Measurements from ENCODE around the gene CNOT6. TPM values are rescaled to one million over a fixed set of nuclear protein-coding genes. Genes with fewer than 3 reads are reported as not detected.

Gene CNOT6
- total RNA-seq, 1 experiment from 2014 or later: 20.1 TPM

DNA sequence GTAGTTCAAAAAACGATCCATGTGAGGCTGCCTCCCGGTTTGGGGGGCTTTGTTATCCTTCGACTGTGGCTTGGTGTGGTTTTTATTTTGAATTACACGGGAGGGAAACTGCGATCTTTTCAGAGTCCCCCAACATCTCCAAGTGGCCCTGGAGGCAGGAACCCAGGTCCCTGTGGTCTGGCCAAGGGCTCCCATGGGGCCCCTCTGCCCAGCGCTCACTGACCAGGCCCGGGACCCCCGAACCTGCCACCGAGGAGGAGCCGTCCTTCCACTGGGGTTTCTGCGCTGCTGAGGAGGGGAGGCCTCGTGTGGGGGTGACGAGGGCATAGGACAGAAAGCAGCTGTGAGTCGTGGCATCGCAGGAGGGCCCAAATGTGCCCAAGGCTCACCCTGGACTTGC is 115.2 kb downstream of the CNOT6 start:
- no peak overlapping the region for H2AFZ ChIP-seq (ENCODE audit: low read length)
- no peak overlapping the region for H3K27ac ChIP-seq (ENCODE audit: low read length)
- H4K20me1 ChIP-seq (ENCODE audit: insufficient read depth, low read depth, low read length): no peaks in the 10 kb centered on the region
- no peak overlapping the region for H3K4me2 ChIP-seq (ENCODE audit: low read depth, low read length, poor library complexity, severe bottlenecking)
- H3K36me3 ChIP-seq (ENCODE audit: insufficient read depth, low read length): no peaks in the 10 kb centered on the region
- H3K9me3 ChIP-seq (ENCODE audit: low read length): no peaks in the 10 kb centered on the region
- H3K9me2 ChIP-seq (replicated peaks; ENCODE audit: insufficient read depth, low read length): no peaks in the 10 kb centered on the region
- H3K9ac ChIP-seq (ENCODE audit: low read length): no peak overlapping the region
- DNase-seq: no peak
- H3K27me3 ChIP-seq (ENCODE audit: low read length): no peaks in the 10 kb centered on the region
- no peaks in the 10 kb centered on the region for H3K79me2 ChIP-seq (ENCODE audit: low read length)
- H3K4me1 ChIP-seq (ENCODE audit: low read length): no peaks in the 10 kb centered on the region
- H3K4me3 ChIP-seq (ENCODE audit: low read length): no peak overlapping the region

DNA sequence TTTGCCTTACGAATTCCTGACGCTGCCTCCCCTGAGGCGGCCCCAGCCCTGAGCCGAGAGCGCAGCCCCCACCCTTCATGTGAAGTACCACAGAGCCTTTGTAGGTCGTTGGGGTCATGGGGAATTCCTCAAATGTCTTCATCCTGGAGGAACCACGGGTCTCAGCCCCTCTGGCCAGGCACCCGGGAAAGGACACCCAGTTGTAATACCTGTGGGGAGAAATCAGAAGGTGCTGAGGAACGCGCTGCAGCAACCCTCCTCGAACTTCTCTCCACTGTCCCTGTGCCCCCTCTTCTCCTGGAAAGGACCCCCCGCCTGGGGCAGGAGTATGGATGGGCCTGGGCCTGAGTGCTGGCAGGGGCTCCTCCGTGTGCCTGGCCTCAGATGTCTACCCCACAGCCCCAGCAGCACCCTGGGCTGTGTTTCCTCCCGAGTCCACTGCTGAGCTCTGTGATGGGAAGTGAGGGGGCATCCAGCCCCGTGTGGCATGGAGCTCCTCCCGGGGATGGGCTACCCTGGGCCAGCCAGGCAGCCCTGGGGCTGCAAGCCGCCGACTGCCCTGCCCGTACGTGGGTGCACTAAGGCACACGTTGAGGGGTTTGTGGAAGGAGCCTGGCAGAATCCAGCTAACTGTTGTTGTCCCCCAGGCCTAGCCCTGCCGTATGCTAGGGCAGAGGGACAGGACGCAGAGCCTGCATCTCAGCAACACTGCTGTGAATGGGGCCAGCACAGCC is 115.8 kb downstream of the CNOT6 start:
- H2AFZ ChIP-seq (ENCODE audit: low read length): no peak overlapping the region

DNA sequence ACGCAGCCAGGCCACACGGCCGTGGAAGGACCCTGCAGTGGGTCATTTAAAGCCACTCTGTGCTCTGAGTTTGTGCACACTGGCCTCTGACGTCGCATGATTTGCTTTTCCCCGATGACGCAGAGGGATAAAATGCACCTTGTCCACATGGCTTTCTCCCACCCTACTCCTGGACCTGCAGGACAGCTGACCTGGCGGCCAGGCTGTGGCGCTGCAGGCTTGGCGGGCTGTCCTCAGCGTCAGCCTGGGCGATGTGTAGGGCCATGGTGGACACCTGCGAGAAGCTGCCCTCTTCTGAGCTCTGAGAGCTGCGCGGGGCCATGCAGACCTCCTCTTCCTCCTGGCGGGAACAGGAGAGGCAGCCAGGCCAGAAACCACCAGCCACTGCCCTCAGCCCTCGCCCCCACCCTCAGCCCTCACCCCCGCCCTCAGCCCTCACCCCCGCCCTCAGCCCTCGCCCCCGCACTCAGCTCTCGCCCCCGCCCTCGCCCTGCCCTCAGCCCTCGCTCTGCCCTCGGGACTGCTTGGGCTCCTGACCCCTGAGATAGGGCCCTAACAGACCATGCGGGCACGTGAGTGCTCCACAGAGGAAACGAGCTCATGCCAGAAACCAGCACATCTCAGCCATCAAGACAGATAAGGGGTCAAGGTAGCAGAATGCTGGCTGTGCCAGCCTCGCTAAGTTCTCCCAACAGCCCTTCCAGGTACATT is 117.1 kb downstream of the CNOT6 start:
- Histone ChIP-seq H3K79me2 (ENCODE audit: low read length) (no peaks in the 10 kb centered on the region), H3K9ac (ENCODE audit: low read length) (no peak overlapping the region), H3K9me2 (replicated peaks; ENCODE audit: insufficient read depth, low read length) (no peaks in the 10 kb centered on the region), H2AFZ (ENCODE audit: low read length) (no peak overlapping the region), H4K20me1 (ENCODE audit: insufficient read depth, low read depth, low read length) (no peaks in the 10 kb centered on the region), H3K4me2 (ENCODE audit: low read depth, low read length, poor library complexity, severe bottlenecking) (no peak overlapping the region), H3K27me3 (ENCODE audit: low read length) (no peaks in the 10 kb centered on the region), H3K4me3 (ENCODE audit: low read length) (no peak overlapping the region), H3K4me1 (ENCODE audit: low read length) (no peaks in the 10 kb centered on the region), H3K27ac (ENCODE audit: low read length) (no peak overlapping the region), H3K36me3 (ENCODE audit: insufficient read depth, low read length) (no peaks in the 10 kb centered on the region), H3K9me3 (ENCODE audit: low read length) (no peaks in the 10 kb centered on the region)
- DNase-seq: no peak

More for the DNA sequence above, 115.8 kb downstream of the CNOT6 start:
- Histone ChIP-seq H3K4me1 (ENCODE audit: low read length) (no peaks in the 10 kb centered on the region), H3K27ac (ENCODE audit: low read length) (no peak overlapping the region), H3K9ac (ENCODE audit: low read length) (no peak overlapping the region), H3K27me3 (ENCODE audit: low read length) (no peaks in the 10 kb centered on the region), H3K36me3 (ENCODE audit: insufficient read depth, low read length) (no peaks in the 10 kb centered on the region), H3K9me2 (replicated peaks; ENCODE audit: insufficient read depth, low read length) (no peaks in the 10 kb centered on the region), H3K4me2 (ENCODE audit: low read depth, low read length, poor library complexity, severe bottlenecking) (no peak overlapping the region), H4K20me1 (ENCODE audit: insufficient read depth, low read depth, low read length) (no peaks in the 10 kb centered on the region), H3K9me3 (ENCODE audit: low read length) (no peaks in the 10 kb centered on the region), H3K79me2 (ENCODE audit: low read length) (no peaks in the 10 kb centered on the region), H3K4me3 (ENCODE audit: low read length) (no peak overlapping the region)
- DNase-seq: no peak

DNA sequence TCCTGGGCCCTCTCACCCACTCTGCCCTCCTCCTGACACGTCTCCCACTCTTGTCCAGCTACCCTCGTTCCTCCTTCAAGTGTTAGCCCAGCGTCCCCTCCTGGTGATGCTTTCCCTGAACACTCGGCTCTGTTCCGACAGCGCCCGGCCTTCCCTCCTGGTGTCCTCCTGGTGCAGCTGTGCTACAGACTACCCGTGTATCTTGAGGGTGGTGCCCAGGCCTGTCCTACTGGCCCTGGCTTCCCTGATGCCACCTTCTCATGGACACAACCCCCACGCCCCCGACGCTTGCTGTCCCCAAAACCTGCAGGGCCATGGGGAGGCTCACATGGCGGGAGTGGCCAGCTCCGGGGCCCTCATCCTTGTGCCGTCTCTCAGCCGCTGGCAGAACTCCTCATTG is 118.5 kb downstream of the CNOT6 start:
- Histone ChIP-seq H3K36me3 (ENCODE audit: insufficient read depth, low read length) (no peaks in the 10 kb centered on the region), H4K20me1 (ENCODE audit: insufficient read depth, low read depth, low read length) (no peaks in the 10 kb centered on the region), H3K4me2 (ENCODE audit: low read depth, low read length, poor library complexity, severe bottlenecking) (no peak overlapping the region), H3K27ac (ENCODE audit: low read length) (no peak overlapping the region), H3K4me1 (ENCODE audit: low read length) (no peaks in the 10 kb centered on the region), H3K9me2 (replicated peaks; ENCODE audit: insufficient read depth, low read length) (no peaks in the 10 kb centered on the region), H3K27me3 (ENCODE audit: low read length) (no peaks in the 10 kb centered on the region), H3K79me2 (ENCODE audit: low read length) (no peaks in the 10 kb centered on the region), H3K9me3 (ENCODE audit: low read length) (no peaks in the 10 kb centered on the region), H3K4me3 (ENCODE audit: low read length) (no peak overlapping the region), H3K9ac (ENCODE audit: low read length) (no peak overlapping the region), H2AFZ (ENCODE audit: low read length) (no peak overlapping the region)
- no peak for DNase-seq

DNA sequence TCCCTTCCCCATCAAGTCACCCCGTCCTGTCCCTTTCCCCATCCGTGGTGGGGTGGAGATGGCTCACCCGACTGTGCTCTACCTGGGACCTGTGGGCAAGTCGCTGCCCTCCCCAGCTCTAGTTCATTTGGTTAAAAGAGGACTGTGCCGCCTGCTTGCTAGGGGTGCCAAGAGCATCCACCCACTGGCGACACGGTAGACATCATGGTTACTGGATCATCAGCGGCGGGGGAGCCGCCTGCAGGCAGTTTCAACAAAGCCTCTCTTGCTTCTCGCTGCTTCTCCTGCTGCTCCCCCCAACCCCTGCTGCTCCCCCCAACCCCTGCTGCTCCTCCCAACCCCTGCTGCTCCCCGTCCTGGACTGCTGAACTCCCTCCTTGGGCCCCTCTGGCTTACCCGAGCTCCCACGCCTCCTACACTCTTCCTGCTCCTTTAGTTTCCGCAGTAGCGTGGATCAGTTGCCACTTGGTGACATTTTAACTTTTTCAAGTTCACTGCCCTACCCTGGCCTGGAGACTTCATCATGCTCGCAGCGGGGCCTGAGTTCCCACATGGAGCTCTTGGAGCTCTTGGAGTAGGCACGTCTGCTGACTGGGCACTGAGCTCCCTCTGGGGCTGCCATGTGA is 119.1 kb downstream of the CNOT6 start:
- no peaks in the 10 kb centered on the region for H4K20me1 ChIP-seq (ENCODE audit: insufficient read depth, low read depth, low read length)
- no peaks in the 10 kb centered on the region for H3K4me1 ChIP-seq (ENCODE audit: low read length)
- H3K4me2 ChIP-seq (ENCODE audit: low read depth, low read length, poor library complexity, severe bottlenecking): no peak overlapping the region
- no peak overlapping the region for H3K4me3 ChIP-seq (ENCODE audit: low read length)
- no peaks in the 10 kb centered on the region for H3K79me2 ChIP-seq (ENCODE audit: low read length)
- no peak overlapping the region for H3K9ac ChIP-seq (ENCODE audit: low read length)
- H3K9me2 ChIP-seq (replicated peaks; ENCODE audit: insufficient read depth, low read length): no peaks in the 10 kb centered on the region
- H3K36me3 ChIP-seq (ENCODE audit: insufficient read depth, low read length): no peaks in the 10 kb centered on the region
- H3K9me3 ChIP-seq (ENCODE audit: low read length): no peaks in the 10 kb centered on the region
- H2AFZ ChIP-seq (ENCODE audit: low read length): no peak overlapping the region
- H3K27me3 ChIP-seq (ENCODE audit: low read length): no peaks in the 10 kb centered on the region
- DNase-seq: no peak
- H3K27ac ChIP-seq (ENCODE audit: low read length): no peak overlapping the region

DNA sequence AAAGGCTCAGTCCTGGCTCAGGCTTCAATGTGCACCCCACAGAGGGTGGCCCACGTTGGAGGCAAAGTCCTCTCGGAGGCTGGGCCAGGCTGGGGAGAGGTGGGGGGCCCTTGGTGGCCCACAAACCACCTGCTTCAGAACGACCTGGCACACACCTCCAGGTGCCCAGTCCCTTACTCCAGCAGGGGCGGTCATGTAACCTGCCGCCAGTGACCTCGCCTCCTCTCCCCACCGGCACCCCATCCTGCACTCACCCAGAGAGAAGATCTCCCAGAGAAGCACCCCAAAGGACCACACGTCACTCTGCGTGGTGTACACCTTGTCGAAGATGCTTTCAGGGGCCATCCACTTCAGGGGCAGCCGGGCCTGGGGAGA is 119.6 kb downstream of the CNOT6 start:
- H3K4me3 ChIP-seq (ENCODE audit: low read length): no peak overlapping the region
- no peaks in the 10 kb centered on the region for H4K20me1 ChIP-seq (ENCODE audit: insufficient read depth, low read depth, low read length)
- no peaks in the 10 kb centered on the region for H3K9me3 ChIP-seq (ENCODE audit: low read length)
- H3K36me3 ChIP-seq (ENCODE audit: insufficient read depth, low read length): no peaks in the 10 kb centered on the region
- H3K27me3 ChIP-seq (ENCODE audit: low read length): no peaks in the 10 kb centered on the region
- no peaks in the 10 kb centered on the region for H3K79me2 ChIP-seq (ENCODE audit: low read length)
- no peak for DNase-seq
- no peak overlapping the region for H3K4me2 ChIP-seq (ENCODE audit: low read depth, low read length, poor library complexity, severe bottlenecking)
- H3K4me1 ChIP-seq (ENCODE audit: low read length): no peaks in the 10 kb centered on the region
- H2AFZ ChIP-seq (ENCODE audit: low read length): no peak overlapping the region
- H3K27ac ChIP-seq (ENCODE audit: low read length): no peak overlapping the region
- H3K9ac ChIP-seq (ENCODE audit: low read length): no peak overlapping the region
- no peaks in the 10 kb centered on the region for H3K9me2 ChIP-seq (replicated peaks; ENCODE audit: insufficient read depth, low read length)

DNA sequence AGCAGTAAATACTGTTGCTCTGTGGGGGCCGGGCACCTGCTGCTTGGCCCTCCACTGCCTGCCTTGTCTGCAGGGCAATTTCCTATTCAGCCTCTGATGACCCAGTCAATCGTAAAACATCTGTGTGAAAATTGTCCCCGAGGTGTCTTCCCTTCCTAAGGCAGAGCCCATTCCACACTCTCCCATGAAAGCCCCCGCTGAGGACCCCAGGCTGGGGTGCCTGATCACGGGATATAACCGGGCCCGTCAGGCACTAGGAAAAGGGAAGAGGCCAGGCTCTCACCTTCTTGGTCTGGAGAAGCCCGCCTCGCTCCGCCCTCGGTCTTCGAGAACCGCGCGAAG is 124.3 kb downstream of the CNOT6 start:
- Histone ChIP-seq H3K36me3 (ENCODE audit: insufficient read depth, low read length) (no peaks in the 10 kb centered on the region), H3K4me1 (ENCODE audit: low read length) (no peaks in the 10 kb centered on the region), H3K27ac (ENCODE audit: low read length) (no peak overlapping the region), H3K79me2 (ENCODE audit: low read length) (no peaks in the 10 kb centered on the region), H2AFZ (ENCODE audit: low read length) (no peak overlapping the region), H3K27me3 (ENCODE audit: low read length) (no peaks in the 10 kb centered on the region), H3K4me2 (ENCODE audit: low read depth, low read length, poor library complexity, severe bottlenecking) (no peak overlapping the region), H3K4me3 (ENCODE audit: low read length) (no peak overlapping the region), H3K9me3 (ENCODE audit: low read length) (no peaks in the 10 kb centered on the region), H3K9ac (ENCODE audit: low read length) (no peak overlapping the region), H4K20me1 (ENCODE audit: insufficient read depth, low read depth, low read length) (no peaks in the 10 kb centered on the region), H3K9me2 (replicated peaks; ENCODE audit: insufficient read depth, low read length) (no peaks in the 10 kb centered on the region)
- no peak for DNase-seq

DNA sequence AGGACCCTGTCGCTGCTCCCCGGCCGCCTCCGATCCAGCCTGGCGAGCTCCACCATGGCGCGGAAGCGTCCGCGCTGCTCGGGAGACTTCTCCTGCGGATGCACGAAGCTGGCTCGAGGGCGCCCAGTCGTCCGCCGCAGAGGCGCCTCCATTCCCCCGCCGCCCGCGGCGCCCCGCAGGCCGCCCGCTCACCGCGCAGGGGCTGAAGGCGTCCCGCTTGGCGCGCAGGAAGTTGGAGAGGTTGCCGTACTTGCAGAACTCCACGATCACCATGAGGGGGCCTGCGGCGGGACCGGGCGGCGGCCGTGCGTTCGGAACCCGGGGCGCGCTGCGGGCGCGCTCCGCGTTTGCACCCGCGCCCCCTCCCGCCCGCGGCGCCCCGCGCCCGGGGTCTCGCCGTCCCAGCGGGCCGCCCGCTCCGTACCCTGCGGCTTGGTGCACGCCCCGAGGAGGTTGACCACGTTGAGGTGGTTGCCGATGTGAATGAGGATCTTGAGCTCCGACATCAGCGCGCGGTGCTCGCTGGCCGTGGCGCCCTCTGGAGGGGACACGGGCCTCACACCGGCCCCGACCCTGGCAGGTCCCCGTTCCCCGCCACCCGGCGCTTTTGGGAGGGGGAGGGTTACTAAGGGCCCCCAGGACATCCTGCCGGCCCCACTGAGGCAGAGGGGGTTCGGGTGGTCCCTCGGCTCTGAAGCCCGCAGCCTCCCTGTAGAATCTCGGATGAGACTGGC is 124.8 kb downstream of the CNOT6 start:
- Histone ChIP-seq H3K4me2 (ENCODE audit: low read depth, low read length, poor library complexity, severe bottlenecking) (no peak overlapping the region), H3K4me1 (ENCODE audit: low read length) (no peaks in the 10 kb centered on the region), H3K9ac (ENCODE audit: low read length) (no peak overlapping the region), H3K9me2 (replicated peaks; ENCODE audit: insufficient read depth, low read length) (no peaks in the 10 kb centered on the region), H3K27me3 (ENCODE audit: low read length) (no peaks in the 10 kb centered on the region), H3K4me3 (ENCODE audit: low read length) (no peak overlapping the region), H4K20me1 (ENCODE audit: insufficient read depth, low read depth, low read length) (no peaks in the 10 kb centered on the region), H3K9me3 (ENCODE audit: low read length) (no peaks in the 10 kb centered on the region), H3K27ac (ENCODE audit: low read length) (no peak overlapping the region), H3K79me2 (ENCODE audit: low read length) (no peaks in the 10 kb centered on the region), H2AFZ (ENCODE audit: low read length) (no peak overlapping the region), H3K36me3 (ENCODE audit: insufficient read depth, low read length) (no peaks in the 10 kb centered on the region)
- DNase-seq: no peak

All from Karpas-422 (cell line).